H9 (cell line): ENCODE data around the gene RGS6. TPM values are rescaled to one million over a fixed set of nuclear protein-coding genes. Genes with fewer than 3 reads are reported as not detected.

ENCODE experiments used
- DNase-seq: peaks from one replicate; pipeline ENCODE4 v3.0.0-alpha.2; 2017
- H2AFZ ChIP-seq: one replicate; pipeline ENCODE4 v1.6.1; 2013; ENCODE audit warnings: mild to moderate bottlenecking, low read length, control low read depth, moderate library complexity
- H2AK5ac ChIP-seq: 2 replicates; pipeline ENCODE4 v1.6.1; 2013; ENCODE audit warnings: low read length, control low read depth, mixed read lengths; ENCODE audit not compliant: insufficient read length
- H2BK120ac ChIP-seq: one replicate; pipeline ENCODE4 v1.6.1; 2013; ENCODE audit warnings: low read depth, mild to moderate bottlenecking, low read length, control low read depth, inconsistent platforms; ENCODE audit not compliant: poor library complexity, severe bottlenecking
- H2BK12ac ChIP-seq: 2 replicates; pipeline ENCODE4 v1.6.1; 2013; ENCODE audit warnings: low read length, control low read depth, mixed read lengths, low read depth; ENCODE audit not compliant: insufficient read length
- H2BK15ac ChIP-seq: 2 replicates; pipeline ENCODE4 v1.6.1; 2013; ENCODE audit warnings: low read depth, low read length, control low read depth
- H2BK20ac ChIP-seq: one replicate; pipeline ENCODE4 v1.6.1; 2013; ENCODE audit warnings: low read depth, mild to moderate bottlenecking, low read length, control low read depth, inconsistent platforms; ENCODE audit not compliant: poor library complexity, severe bottlenecking
- H2BK5ac ChIP-seq: 2 replicates; pipeline ENCODE4 v1.6.1; 2013; ENCODE audit warnings: low read length, control low read depth, mixed read lengths; ENCODE audit not compliant: insufficient read length
- H3K14ac ChIP-seq: 2 replicates; pipeline ENCODE4 v1.6.1; 2013; ENCODE audit warnings: low read length, control low read depth; ENCODE audit not compliant: insufficient read depth
- H3K18ac ChIP-seq: 2 replicates; pipeline ENCODE4 v1.6.1; 2013; ENCODE audit warnings: low read depth, mild to moderate bottlenecking, mixed read lengths, low read length, control low read depth; ENCODE audit not compliant: insufficient read length
- H3K23ac ChIP-seq: 2 replicates; pipeline ENCODE4 v1.6.1; 2013; ENCODE audit warnings: low read length, control low read depth, mixed read lengths, low read depth; ENCODE audit not compliant: insufficient read length
- H3K23me2 ChIP-seq: 2 replicates; pipeline ENCODE4 v1.6.1; 2013; ENCODE audit warnings: low read depth, mild to moderate bottlenecking, mixed read lengths, low read length, control low read depth; ENCODE audit not compliant: insufficient read length, poor library complexity, severe bottlenecking
- H3K27ac ChIP-seq: 2 replicates; pipeline ENCODE4 v1.5.1; 2013; ENCODE audit warnings: low read length, control low read depth, mixed read lengths, low read depth; ENCODE audit not compliant: insufficient read length
- H3K27me3 ChIP-seq: 2 replicates; pipeline ENCODE4 v1.6.1; 2013; ENCODE audit warnings: low read length, control low read depth, inconsistent platforms; ENCODE audit not compliant: insufficient read depth
- H3K4ac ChIP-seq: 2 replicates; pipeline ENCODE4 v1.6.1; 2013; ENCODE audit warnings: low read depth, mild to moderate bottlenecking, control low read depth, inconsistent platforms, low read length, moderate library complexity
- H3K4me1 ChIP-seq: 2 replicates; pipeline ENCODE4 v1.6.1; 2013; ENCODE audit warnings: low read length, control low read depth, inconsistent platforms; ENCODE audit not compliant: insufficient read depth
- H3K4me2 ChIP-seq: 2 replicates; pipeline ENCODE4 v1.6.1; 2013; ENCODE audit warnings: low read length, control low read depth, mixed read lengths; ENCODE audit not compliant: insufficient read length, insufficient read depth
- H3K56ac ChIP-seq: 2 replicates; pipeline ENCODE4 v1.6.1; 2013; ENCODE audit warnings: low read depth, mild to moderate bottlenecking, mixed read lengths, low read length, control low read depth; ENCODE audit not compliant: insufficient read length
- H3K79me1 ChIP-seq: 2 replicates; pipeline ENCODE4 v1.6.1; 2013; ENCODE audit warnings: low read depth, mild to moderate bottlenecking, moderate library complexity, low read length, control low read depth, inconsistent platforms; ENCODE audit not compliant: insufficient read depth, poor library complexity, severe bottlenecking
- H3K79me2 ChIP-seq: 2 replicates; pipeline ENCODE4 v1.6.1; 2013; ENCODE audit warnings: low read length, control low read depth, inconsistent platforms; ENCODE audit not compliant: insufficient read depth
- H3K9ac ChIP-seq: 2 replicates; pipeline ENCODE4 v1.6.1; 2013; ENCODE audit warnings: low read length, control low read depth, mixed read lengths; ENCODE audit not compliant: insufficient read length; ENCODE audit errors: extremely low read depth
- H3K9me3 ChIP-seq: one replicate; pipeline ENCODE4 v1.6.1; 2013; ENCODE audit warnings: low read depth, low read length, inconsistent platforms; ENCODE audit not compliant: control insufficient read depth
- H3T11ph ChIP-seq: one replicate; pipeline ENCODE4 v1.6.1; 2013; ENCODE audit warnings: mild to moderate bottlenecking, low read length, control low read depth, inconsistent platforms
- H4K20me1 ChIP-seq: one replicate; pipeline ENCODE4 v1.6.1; 2013; ENCODE audit not compliant: control insufficient read depth, insufficient read length, insufficient read depth
- H4K5ac ChIP-seq: 2 replicates; pipeline ENCODE4 v1.6.1; 2013; ENCODE audit warnings: low read depth, mild to moderate bottlenecking, mixed read lengths, low read length, control low read depth; ENCODE audit not compliant: insufficient read length
- H4K8ac ChIP-seq: replicated peaks from 2 replicates; pipeline ENCODE4 v1.6.1; 2013; ENCODE audit warnings: low read length, control low read depth, mixed read lengths, low read depth; ENCODE audit not compliant: insufficient read length
- H4K91ac ChIP-seq: 2 replicates; pipeline ENCODE4 v1.6.1; 2013; ENCODE audit warnings: low read depth, mild to moderate bottlenecking, moderate library complexity, mixed read lengths, low read length, control low read depth; ENCODE audit not compliant: insufficient read length
- H3K27ac Mint-ChIP-seq, 3 experiments: 2 replicates in 2 of 3; 3 replicates in 1 of 3; pipeline ENCODE4 v1.8.0; 2020 to 2021; ENCODE audit warnings: mixed read lengths in 3 of 3, mild to moderate bottlenecking in 1 of 3, moderate library complexity in 1 of 3
- H3K27me3 Mint-ChIP-seq: 2 replicates; pipeline ENCODE4 v1.8.0; 2021; ENCODE audit warnings: low read depth, mild to moderate bottlenecking, moderate library complexity, mixed read lengths
- H3K36me3 Mint-ChIP-seq, 3 experiments: 2 replicates in 2 of 3; 3 replicates in 1 of 3; pipeline ENCODE4 v1.8.0; 2020 to 2021; ENCODE audit warnings: low read depth in 3 of 3, mixed read lengths in 3 of 3; ENCODE audit not compliant: insufficient read depth in 1 of 3
- H3K4me1 Mint-ChIP-seq, 2 experiments: 2 replicates each; pipeline ENCODE4 v1.8.0; 2020; ENCODE audit warnings: mixed read lengths in 2 of 2
- H3K4me3 Mint-ChIP-seq, 2 experiments: 2 replicates in 1 of 2; 3 replicates in 1 of 2; pipeline ENCODE4 v1.8.0; 2020 to 2021; ENCODE audit warnings: mild to moderate bottlenecking in 2 of 2, mixed read lengths in 2 of 2, moderate library complexity in 1 of 2
- H3K9me3 Mint-ChIP-seq, 2 experiments: 2 replicates in 1 of 2; 3 replicates in 1 of 2; pipeline ENCODE4 v1.8.0; 2020; ENCODE audit warnings: mild to moderate bottlenecking in 2 of 2, mixed read lengths in 2 of 2, moderate library complexity in 1 of 2
- CTCF ChIP-seq: fragments of 200-600 bp; sonication (generic); conservative IDR thresholded peaks from 3 replicates; pipeline ENCODE4 v1.8.0; 2021; ENCODE audit warnings: antibody characterized with exemption, mild to moderate bottlenecking
- WGBS: extraction: QIAGEN DNeasy Blood & Tissue Kit; methylation state at CpG from one replicate; pipeline ENCODE4 v1.1.7; 2013; ENCODE audit warnings: missing lambda C conversion rate, low lambda C conversion rate, mixed read lengths; ENCODE audit not compliant: insufficient read length; ENCODE audit errors: extremely low coverage; 5-methylcytosine and 5-hydroxymethylcytosine counted together
- total RNA-seq: library from RNA; stranded (reverse); gene quantifications from 2 replicates; pipeline ENCODE4 v1.2.1, GENCODE V29; 2021

Gene RGS6
- total RNA-seq, 1 experiment from 2014 or later: 3.0 TPM

- DNase-seq: no peak
- no peak overlapping the region for H3K4ac ChIP-seq
- no peak overlapping the region for H2BK12ac ChIP-seq
- no peak overlapping the region for H4K8ac ChIP-seq
- no peak overlapping the region for H4K5ac ChIP-seq
- H3T11ph ChIP-seq: no peak overlapping the region
- no peak overlapping the region for H2BK15ac ChIP-seq
- no peak overlapping the region for H3K56ac ChIP-seq
- no peaks in the 10 kb centered on the region for H4K20me1 ChIP-seq
- H2BK5ac ChIP-seq: no peak overlapping the region
- H3K14ac ChIP-seq: no peak overlapping the region
- peaks cover 0 to 7% of the 10 kb centered on the region in 2 experiments; a peak in 4 of 5 replicates for H3K9me3 Mint-ChIP-seq
- H2AFZ ChIP-seq: no peak overlapping the region
- H3K18ac ChIP-seq: no peak overlapping the region
- H3K9me3 ChIP-seq: no peaks in the 10 kb centered on the region
- H3K4me1 ChIP-seq: no peaks in the 10 kb centered on the region
- no peaks in the 10 kb centered on the region for H3K79me1 ChIP-seq
- no peak overlapping the region for H2BK20ac ChIP-seq
- WGBS: no CpG with 5 or more reads among the region's 1 CpG
- peaks cover 0 to 6% (median 0%) of the 10 kb centered on the region in 3 experiments; a peak in 2 of 7 replicates for H3K36me3 Mint-ChIP-seq
- H3K23ac ChIP-seq: no peak overlapping the region
- no peak overlapping the region for H3K27ac Mint-ChIP-seq
- no peaks in the 10 kb centered on the region for H3K27me3 ChIP-seq
- H3K79me2 ChIP-seq: no peaks in the 10 kb centered on the region
- no peak overlapping the region for H2AK5ac ChIP-seq
- no peak overlapping the region for H3K4me2 ChIP-seq
- H3K4me1 Mint-ChIP-seq: peaks cover 12% of the 10 kb centered on the region in 2 experiments
- no peak overlapping the region for H3K9ac ChIP-seq
- no peak overlapping the region for H4K91ac ChIP-seq
- H3K4me3 Mint-ChIP-seq: no peak overlapping the region
- H3K27me3 Mint-ChIP-seq: no peaks in the 10 kb centered on the region
- H3K27ac ChIP-seq: no peak overlapping the region
- H2BK120ac ChIP-seq: no peak overlapping the region
- TF ChIP-seq CTCF: no peak
- H3K23me2 ChIP-seq: no peaks in the 10 kb centered on the region
Measured at GRCh38 chr14:72430457-72430856, 498.2 kb downstream of the RGS6 start.
